HG03108 (cell line): ENCODE results near the gene RNASE12.
"Not testable (repeated sequence)": the region's sequence is repeated elsewhere in the genome, so short reads cannot be mapped to it uniquely, and the experiment has no call there.

Experiments used
- ATAC-seq: cut with Tn5 transposase; IDR thresholded peaks from one replicate; pipeline ENCODE4 v1.9.1; 2021; ENCODE audit warnings: moderate library complexity; ENCODE audit not compliant: unreplicated experiment

RNASE12 gene

GRCh38 chr14:20591235-20591634 lies at the start of gene RNASE12:
Gene RNASE12, minus strand, starts transcription at chr14:20591376. Its CDS starts 653 bp downstream, at chr14:20590723.
- no peak for ATAC-seq

- ATAC-seq: peak; percentile 46
Observed at GRCh38 chr14:20632831-20633691, 41.9 kb upstream of the RNASE12 start.

GRCh38 chr14:20632448-20632830 lies 41.3 kb upstream of the RNASE12 start:
- ATAC-seq: peak; percentile 17

- no peak for ATAC-seq
Observed at GRCh38 chr14:20631880-20632389, 40.8 kb upstream of the RNASE12 start.

- ATAC-seq: no peak
Observed at GRCh38 chr14:20631023-20631879, 40.1 kb upstream of the RNASE12 start.

- no peak for ATAC-seq
Observed at GRCh38 chr14:20630340-20631022, 39.3 kb upstream of the RNASE12 start.

- no peak for ATAC-seq
Observed at GRCh38 chr14:20628063-20628854, 37.1 kb upstream of the RNASE12 start.

GRCh38 chr14:20627346-20628027 lies 36.3 kb upstream of the RNASE12 start:
- no peak for ATAC-seq

GRCh38 chr14:20626274-20626673 lies 35.1 kb upstream of the RNASE12 start:
- no peak for ATAC-seq

GRCh38 chr14:20624495-20625070 lies 33.4 kb upstream of the RNASE12 start:
- ATAC-seq: no peak

GRCh38 chr14:20623798-20624197 lies 32.6 kb upstream of the RNASE12 start:
- ATAC-seq: no peak

- ATAC-seq: no peak
Observed at GRCh38 chr14:20622816-20623291, 31.7 kb upstream of the RNASE12 start.

- no peak for ATAC-seq
Observed at GRCh38 chr14:20620798-20621478, 29.8 kb upstream of the RNASE12 start.

GRCh38 chr14:20619688-20620087 lies 28.5 kb upstream of the RNASE12 start:
- ATAC-seq: not testable (repeated sequence)

GRCh38 chr14:20618271-20618749 lies 27.1 kb upstream of the RNASE12 start:
- ATAC-seq: no peak

GRCh38 chr14:20617138-20618003 lies 26.2 kb upstream of the RNASE12 start:
- ATAC-seq: peak; percentile 42

- no peak for ATAC-seq
Observed at GRCh38 chr14:20615996-20616395, 24.8 kb upstream of the RNASE12 start.
